H4 (cell line): Measurements from ENCODE around the gene GRIFIN. TPM values are rescaled to one million over a fixed set of nuclear protein-coding genes. Genes with fewer than 3 reads are reported as not detected.

Experiments
- DNase-seq: peaks from one replicate; pipeline ENCODE4 v3.0.0-alpha.2; 2015; ENCODE audit warnings: low spot score
- total RNA-seq: library from RNA; depleted of rRNA; stranded (reverse); fragments of >200 nt; shearing (Covaris generic); gene quantifications from 2 replicates; pipeline ENCODE4 v1.2.3, GENCODE V29; 2014; rRNA removed

Gene GRIFIN
- total RNA-seq, result not detected in 2 replicates

GRCh38 chr7:2476298-2476697, at the start of gene GRIFIN:
Gene GRIFIN, minus strand, starts transcription at chr7:2476398. Its CDS starts 15 bp downstream, at chr7:2476383.
- no peak for DNase-seq

GRCh38 chr7:2524808-2525657, 48.8 kb upstream of the GRIFIN start:
- DNase-seq, result no peak

- peak; percentile 77 for DNase-seq
These were observed 48.0 kb upstream of the GRIFIN start for GRCh38 chr7:2523941-2524807.

GRCh38 chr7:2523461-2523936, 47.3 kb upstream of the GRIFIN start:
- DNase-seq, result no peak

GRCh38 chr7:2522780-2523433, 46.7 kb upstream of the GRIFIN start:
- peak; percentile 84 for DNase-seq

- peak; percentile 85 for DNase-seq
These were observed 45.9 kb upstream of the GRIFIN start for GRCh38 chr7:2521952-2522591.

- no peak for DNase-seq
These were observed 45.1 kb upstream of the GRIFIN start for GRCh38 chr7:2521341-2521745.

- no peak for DNase-seq
These were observed 44.6 kb upstream of the GRIFIN start for GRCh38 chr7:2520761-2521290.

- DNase-seq, result no peak
These were observed 44.0 kb upstream of the GRIFIN start for GRCh38 chr7:2520131-2520760.

GRCh38 chr7:2519119-2519930, 43.1 kb upstream of the GRIFIN start, which contains the start of gene LFNG:
Gene LFNG, plus strand, starts transcription at chr7:2519774. Its CDS starts 88 bp downstream, at chr7:2519862.
- DNase-seq, result peak; percentile 95

GRCh38 chr7:2518737-2519118, 42.5 kb upstream of the GRIFIN start:
- DNase-seq, result no peak

- no peak for DNase-seq
These were observed 41.7 kb upstream of the GRIFIN start for GRCh38 chr7:2517678-2518507.

- DNase-seq, result peak; percentile 96
These were observed 40.8 kb upstream of the GRIFIN start for GRCh38 chr7:2517026-2517425.

GRCh38 chr7:2516194-2516555, 40.0 kb upstream of the GRIFIN start:
- no peak for DNase-seq

- peak; percentile 71 for DNase-seq
These were observed 39.4 kb upstream of the GRIFIN start for GRCh38 chr7:2515424-2516193.

GRCh38 chr7:2514473-2515423, 38.5 kb upstream of the GRIFIN start:
- DNase-seq, result no peak

- no peak for DNase-seq
These were observed 37.5 kb upstream of the GRIFIN start for GRCh38 chr7:2513702-2514101.
